GM20000 (cell line): ENCODE data around the gene C1QTNF9B.

Experiments
- DNase-seq: peaks from one replicate; pipeline ENCODE4 v3.0.0; 2012; ENCODE audit warnings: low spot score
- CTCF ChIP-seq: IDR thresholded peaks from 2 replicates; pipeline ENCODE4 v1.5.1; 2012; ENCODE audit warnings: mild to moderate bottlenecking, control low read depth; ENCODE audit errors: extremely low read depth, missing control alignments

C1QTNF9B gene

GRCh38 chr13:23861310-23861709 lies 36.0 kb downstream of the C1QTNF9B start:
- no peak for TF ChIP-seq CTCF
- DNase-seq: no peak

GRCh38 chr13:23859904-23860303 lies 37.4 kb downstream of the C1QTNF9B start:
- DNase-seq: no peak
- TF ChIP-seq CTCF: no peak

GRCh38 chr13:23859455-23859854 lies 37.8 kb downstream of the C1QTNF9B start:
- no peak for TF ChIP-seq CTCF

DNA sequence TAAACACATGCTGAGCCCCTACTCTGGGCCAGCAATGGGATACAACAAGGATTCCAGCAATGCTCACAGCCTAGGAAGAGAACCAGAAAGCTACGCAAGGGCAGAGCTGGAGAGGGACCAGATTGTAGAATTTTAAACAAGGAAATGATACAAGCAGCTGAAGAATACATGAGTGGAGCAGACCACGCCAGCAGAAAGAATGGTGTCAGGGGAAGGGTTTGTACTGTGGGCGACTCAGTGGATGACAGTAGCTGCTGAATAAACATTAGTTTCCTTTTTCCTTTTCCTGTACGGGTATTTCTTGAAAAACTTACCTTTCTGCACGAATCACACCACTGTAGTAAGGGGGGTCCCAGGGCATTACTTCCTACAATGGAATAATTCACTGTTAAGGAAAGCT lies 38.8 kb downstream of the C1QTNF9B start:
- DNase-seq: no peak
- TF ChIP-seq CTCF: no peak

More at GRCh38 chr13:23859455-23859854, 37.8 kb downstream of the C1QTNF9B start:
- DNase-seq: no peak

DNA sequence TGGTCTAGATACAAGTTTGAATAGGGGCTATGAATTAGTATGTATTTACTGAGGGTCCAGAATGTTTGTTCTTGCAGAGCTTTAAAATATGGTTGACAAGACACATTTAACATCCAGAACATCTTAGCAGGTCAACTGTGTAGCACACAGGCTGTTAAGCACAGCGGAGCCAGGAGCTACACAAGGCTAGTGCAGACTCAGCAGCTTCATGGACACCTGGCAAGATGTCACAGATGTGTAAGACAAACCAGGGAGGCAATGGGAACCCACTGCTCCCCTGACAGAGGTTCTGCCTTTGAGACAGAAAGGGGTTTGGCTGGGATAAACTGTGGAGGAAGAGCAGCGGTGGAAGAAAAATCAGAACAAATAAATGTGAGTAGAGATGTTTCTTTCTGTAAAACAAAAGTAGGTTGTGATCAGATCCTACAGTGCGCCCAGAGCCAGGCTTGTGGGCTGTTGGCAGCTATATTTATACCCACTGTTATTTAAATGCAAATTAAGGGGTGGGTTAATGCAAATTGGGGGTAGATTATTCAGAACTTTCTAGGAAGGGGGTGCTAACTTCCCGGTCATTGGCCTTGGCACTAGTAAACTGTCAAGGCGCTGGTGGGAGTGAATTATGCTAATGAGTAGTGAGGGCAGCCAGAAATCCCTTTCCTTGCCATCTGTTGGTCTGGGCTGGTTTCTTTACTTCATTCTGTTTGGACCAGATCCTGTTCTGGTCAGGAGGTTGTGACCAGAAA lies 41.1 kb downstream of the C1QTNF9B start:
- no peak for TF ChIP-seq CTCF
- no peak for DNase-seq

- DNase-seq: no peak
- TF ChIP-seq CTCF: no peak
Measured at GRCh38 chr13:23855360-23855759, 41.9 kb downstream of the C1QTNF9B start.

- no peak for TF ChIP-seq CTCF
- DNase-seq: no peak
Measured at GRCh38 chr13:23852351-23852750, 45.0 kb downstream of the C1QTNF9B start.
